GM19099 (cell line): ENCODE data around the gene FRAT1.

Experiments
- POLR2A ChIP-seq: IDR thresholded peaks from 3 replicates; pipeline ENCODE4 v1.6.1; 2011; ENCODE audit warnings: low read depth; ENCODE audit not compliant: insufficient read length; ENCODE audit errors: extremely low read depth

Gene FRAT1

DNA sequence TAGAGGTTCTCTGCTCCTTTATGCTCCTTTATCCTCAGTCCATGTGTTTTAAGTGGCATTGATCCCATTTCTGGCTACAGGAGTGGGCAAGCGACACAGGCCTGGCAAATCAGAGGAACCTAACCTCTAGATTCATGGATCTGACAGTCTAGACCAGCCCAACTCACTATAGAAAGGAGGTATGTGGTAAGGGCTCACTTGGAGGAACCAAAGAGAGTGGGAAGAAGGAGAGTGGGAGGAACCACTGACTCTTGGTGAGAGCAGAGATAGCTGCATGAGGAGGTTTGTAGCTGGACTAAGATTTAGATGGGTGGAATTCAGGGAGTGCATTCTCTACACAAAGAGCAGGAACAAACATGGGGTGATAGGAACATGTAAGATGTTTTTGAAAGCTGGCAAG, 11.6 kb upstream of the FRAT1 start:
- TF ChIP-seq POLR2A = no peak

DNA sequence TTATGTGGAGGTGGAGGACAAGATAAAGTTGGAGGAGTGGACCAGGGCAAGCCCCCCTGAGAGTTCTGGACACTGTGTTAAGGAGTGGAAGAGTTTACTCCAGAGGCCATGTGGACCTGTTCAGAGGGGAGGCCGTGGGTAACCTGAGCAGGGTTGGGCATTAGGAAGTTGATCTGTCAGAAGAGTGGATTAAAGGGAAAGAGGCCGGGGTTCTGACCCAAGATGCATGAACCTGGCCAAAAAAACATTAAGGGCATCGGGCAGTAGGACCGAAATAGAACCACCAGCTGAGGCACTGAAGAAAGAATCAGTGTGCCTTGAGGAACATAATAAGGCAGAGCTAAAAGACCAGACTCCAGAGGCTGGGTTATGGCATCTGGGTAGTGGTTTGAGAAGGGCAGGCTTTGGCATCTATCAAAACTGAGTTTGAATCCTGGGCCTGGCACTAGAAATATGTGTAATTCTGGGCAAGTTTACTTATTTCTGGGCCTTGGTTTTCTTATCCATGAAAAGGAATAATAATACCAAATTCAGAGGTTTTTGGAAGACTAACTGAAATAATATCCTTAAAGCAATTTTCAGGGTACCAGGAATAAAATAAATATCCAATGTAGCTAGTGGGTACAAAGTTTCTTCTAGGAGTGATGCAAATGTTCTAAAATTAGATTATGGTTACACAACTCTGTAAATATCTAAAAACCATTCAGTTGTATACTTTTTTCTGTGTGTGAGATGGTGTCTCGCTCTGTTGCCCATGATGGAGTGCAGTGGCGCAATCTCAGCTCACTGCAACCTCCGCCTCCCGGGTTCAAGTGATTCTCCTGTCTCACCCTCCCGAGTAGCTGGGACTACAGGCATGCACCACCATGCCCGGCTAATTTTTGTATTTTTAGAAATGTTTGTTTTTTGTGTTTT, 10.9 kb upstream of the FRAT1 start:
- no peak for TF ChIP-seq POLR2A

DNA sequence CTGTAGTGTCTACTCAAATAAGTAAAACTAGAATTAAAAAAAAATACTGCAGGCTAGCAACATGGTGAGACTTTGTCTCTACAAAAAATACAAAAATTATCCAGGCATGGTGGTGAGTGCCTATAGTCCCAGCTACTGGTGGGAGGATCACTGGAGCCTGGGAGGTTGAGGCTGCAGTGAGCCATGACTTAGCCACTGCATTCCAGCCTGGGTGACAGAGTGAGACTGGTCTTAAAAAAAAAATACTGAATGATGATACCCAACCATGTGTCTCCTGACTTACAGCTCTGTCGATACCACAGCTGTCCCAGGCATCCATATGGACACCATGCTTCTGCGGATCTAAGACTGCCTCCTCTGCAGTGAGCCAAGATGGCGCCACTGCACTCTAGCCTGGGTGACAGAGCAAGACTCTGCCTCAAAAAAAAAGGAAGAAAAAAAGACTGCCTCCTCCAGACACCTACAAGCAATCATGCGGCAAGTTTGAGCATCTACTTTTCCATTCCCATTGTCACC, 7.9 kb upstream of the FRAT1 start:
- no peak for TF ChIP-seq POLR2A

DNA sequence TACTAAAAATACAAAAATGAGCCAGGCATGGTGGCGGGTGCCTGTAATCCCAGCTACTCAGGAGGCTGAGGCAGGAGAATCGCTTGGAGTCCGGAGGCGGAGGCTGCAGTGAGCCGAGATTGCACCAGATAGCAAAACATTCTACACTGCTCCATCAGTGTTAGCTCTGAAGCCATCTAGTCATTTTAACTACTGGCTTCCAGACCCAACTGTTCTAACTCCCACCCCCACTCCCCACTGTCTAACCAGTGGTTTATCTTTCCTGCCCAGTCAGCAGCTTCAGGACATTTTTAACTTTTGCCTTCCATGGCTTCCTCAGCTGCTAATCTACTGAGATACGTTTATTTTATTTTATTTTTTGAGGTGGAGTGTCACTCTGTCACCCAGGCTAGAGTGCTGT, 6.2 kb upstream of the FRAT1 start:
- no peak for TF ChIP-seq POLR2A

DNA sequence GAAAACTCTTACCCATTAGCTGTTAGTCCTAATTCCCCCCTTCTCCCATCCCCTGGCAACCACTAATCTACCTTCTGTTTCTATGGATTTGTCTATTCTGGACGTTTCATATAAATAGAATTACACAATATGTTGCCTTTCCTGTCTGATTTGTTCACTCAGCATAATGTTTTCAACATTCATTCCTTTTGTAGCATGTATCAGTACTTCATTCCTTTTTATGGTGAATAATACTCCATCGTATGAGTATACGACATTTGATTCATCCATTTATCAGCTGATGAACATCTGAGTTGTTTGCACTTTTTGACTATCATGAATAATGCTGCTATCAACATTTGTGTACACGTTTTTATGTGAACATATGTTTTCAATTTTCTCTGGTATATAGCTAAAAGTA, 4.4 kb upstream of the FRAT1 start:
- no peak for TF ChIP-seq POLR2A

DNA sequence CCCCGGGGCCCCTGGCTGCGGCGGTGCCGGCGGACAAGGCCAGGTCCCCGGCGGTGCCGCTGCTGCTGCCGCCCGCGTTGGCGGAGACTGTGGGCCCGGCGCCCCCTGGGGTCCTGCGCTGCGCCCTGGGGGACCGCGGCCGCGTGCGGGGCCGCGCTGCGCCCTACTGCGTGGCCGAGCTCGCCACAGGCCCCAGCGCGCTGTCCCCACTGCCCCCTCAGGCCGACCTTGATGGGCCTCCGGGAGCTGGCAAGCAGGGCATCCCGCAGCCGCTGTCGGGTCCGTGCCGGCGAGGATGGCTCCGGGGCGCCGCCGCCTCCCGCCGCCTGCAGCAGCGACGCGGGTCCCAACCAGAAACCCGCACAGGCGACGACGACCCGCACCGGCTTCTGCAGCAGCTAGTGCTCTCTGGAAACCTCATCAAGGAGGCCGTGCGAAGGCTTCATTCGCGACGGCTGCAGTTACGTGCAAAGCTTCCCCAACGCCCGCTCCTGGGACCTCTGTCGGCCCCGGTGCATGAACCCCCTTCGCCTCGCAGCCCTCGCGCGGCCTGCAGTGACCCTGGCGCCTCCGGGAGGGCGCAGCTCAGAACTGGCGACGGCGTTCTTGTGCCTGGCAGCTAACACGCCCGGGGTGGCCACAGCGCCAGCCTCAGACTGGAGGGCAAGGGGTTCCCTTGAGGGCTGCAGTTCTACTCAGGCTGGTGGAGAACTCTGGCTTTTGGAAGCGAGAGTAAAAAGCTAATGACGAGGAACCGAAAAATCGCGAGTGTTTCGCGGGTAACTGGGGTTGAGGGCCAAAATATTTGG, 804 bp downstream of the FRAT1 start:
- TF ChIP-seq POLR2A = no peak

DNA sequence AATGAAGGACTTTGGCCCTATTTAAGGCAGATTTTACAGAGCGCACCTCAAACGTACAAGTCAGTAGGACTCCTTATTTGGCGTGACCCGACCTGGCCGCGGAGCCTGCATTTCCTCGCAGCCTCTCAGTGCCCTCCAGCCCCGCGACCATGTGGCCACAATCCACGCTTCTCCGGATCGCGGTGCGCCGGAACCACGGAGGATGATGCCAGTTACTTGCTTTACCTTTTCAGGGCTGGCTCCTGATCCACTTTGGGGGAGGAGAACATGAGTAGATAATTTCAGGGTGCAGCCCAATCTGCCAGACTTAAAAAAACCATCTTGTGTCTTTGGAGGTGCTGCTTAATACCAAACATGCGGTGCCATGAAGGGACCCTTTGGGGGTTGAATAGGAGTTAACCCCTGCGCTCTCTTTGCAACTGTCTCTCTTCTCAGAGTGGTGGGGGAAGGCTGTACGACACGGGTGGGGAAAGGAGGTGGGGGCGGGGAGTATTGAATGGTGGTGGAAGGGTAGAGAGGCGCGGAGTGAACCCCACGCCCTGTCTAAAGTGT, 1.5 kb downstream of the FRAT1 start:
- TF ChIP-seq POLR2A = no peak

DNA sequence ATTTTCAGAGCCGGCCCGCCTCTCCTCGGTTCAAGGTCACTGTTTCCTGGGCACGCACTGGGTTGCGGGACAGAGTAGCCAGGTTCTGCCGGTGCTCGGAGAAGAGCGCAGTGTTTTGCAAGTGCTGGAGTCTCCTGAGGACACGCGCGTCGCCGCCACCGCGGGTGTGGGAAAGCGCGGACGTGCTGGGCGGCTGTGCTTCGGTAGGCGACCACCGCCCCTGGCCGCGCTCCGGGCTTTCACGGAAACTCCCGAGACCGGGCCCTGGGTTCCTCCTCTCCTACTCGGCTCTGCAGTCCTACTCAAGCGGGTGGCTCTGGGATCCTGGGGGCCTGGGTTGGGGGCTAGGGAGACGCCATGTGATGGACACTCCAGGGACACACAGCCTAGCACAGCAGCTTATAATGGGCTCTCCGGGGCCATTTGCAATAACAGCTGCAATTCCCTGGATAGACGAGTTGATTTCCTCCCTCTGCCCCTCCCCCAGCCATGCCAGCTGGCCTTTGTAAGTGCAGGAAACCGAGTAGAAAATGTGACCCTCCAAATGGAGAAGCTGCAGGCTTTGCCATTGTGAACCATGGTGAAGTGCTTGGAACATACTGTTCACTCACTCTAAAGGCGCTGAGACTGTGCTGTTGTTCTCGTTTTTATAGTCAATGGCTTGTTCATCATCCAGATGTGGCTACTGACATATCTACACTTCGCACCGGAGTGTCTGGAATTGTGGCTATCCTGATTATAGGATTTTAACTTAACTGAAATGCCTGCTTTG, 2.1 kb downstream of the FRAT1 start:
- TF ChIP-seq POLR2A = no peak

DNA sequence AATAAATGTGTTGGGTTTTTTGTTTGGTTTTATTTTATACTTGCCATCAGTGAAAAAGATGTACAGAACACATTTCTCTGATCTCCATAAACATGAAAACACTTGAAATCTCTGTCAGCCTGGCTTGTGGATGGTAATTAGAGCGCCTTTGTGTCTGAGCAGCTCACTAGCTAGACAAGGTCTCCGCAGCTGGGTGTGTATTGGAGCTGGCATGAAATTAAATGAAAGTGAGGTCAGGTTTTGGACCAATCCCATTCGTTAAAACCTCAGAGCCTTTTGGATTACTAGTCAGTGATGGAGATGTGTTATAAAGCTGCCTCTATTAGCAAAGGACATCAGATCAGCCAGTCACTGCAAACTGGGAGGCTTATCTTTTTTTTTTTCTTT, 2.7 kb downstream of the FRAT1 start:
- no peak for TF ChIP-seq POLR2A

DNA sequence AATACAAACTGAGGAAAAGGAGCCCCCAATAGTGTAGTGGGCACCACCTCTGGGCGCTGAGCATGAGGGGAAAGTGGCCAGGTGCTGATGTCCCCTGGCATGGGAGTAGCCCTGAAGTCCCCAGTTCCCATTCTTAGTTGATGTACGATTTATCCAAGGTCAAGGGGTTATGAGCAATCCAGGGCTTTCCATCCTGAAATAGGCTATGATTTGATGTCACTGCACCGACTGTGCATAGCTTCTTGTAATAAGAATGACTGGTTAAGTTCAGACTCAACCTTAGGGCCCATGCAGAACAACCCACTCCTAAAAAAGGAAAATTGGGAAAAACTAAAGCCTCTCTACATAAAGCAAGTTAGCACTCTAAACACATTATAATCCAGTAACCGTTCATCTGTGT, 4.4 kb downstream of the FRAT1 start:
- TF ChIP-seq POLR2A = no peak

DNA sequence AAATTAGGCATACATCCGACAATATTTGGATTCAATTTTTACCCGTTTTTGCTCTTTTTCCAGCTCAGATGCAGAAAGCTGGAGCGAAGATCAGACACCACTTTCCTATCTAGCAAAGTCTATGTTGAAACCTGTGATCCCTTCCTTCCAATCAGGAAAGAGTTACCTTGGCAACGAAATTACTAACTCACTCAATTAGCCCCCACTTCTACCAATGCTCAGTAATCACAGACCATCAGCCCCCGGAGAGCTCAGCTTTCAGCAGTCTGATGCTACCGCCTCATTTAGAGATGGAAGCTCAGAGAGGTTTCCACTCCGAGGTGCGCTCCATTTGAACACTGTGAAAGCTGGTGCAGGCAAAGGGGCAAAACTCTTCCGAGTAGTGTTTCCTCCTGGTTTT, 6.7 kb downstream of the FRAT1 start:
- no peak for TF ChIP-seq POLR2A

DNA sequence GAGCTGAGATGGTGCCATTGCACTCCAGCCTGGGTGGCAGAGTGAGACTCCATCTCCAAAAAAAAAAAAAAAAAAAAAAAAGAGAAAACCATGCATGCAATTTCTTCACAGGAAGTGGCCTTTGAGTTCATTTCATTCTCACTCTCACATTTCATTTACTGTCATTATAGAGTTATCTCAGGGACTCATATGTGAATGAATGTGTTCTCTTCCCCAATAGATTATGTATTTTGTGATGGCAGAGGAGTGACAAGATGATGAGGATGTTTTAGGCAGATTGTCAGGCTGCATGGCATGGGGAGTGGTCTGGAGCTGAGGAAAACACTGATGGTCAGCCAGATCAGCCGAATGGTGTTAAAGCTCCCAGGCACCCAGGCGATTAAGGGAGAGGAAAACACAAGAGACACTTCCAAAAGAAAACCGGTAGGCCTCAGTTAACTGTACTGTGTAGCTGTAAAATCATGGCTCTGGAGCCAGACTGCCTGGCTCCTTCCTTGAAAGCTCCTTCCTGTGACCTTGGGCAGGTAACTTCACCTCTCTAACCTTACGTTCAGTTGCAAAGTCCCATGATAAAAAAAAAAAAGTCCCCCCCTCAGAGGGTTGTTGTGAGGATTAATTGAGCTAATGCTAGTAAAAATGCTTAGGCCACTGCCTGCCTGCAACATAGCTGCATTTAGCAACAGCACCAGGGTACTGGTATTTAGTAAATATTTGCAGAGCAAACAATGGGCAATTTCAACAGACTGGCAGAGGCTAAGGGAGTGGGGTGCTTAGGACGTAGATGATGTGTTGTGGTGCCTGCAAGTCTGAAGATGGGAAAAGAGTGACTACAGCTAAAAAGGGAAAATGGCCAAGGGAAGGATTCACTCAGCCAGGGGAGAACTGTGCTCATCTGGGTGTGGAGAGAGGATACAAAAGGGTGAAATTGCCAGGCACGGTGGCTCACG, 8.6 kb downstream of the FRAT1 start:
- no peak for TF ChIP-seq POLR2A

DNA sequence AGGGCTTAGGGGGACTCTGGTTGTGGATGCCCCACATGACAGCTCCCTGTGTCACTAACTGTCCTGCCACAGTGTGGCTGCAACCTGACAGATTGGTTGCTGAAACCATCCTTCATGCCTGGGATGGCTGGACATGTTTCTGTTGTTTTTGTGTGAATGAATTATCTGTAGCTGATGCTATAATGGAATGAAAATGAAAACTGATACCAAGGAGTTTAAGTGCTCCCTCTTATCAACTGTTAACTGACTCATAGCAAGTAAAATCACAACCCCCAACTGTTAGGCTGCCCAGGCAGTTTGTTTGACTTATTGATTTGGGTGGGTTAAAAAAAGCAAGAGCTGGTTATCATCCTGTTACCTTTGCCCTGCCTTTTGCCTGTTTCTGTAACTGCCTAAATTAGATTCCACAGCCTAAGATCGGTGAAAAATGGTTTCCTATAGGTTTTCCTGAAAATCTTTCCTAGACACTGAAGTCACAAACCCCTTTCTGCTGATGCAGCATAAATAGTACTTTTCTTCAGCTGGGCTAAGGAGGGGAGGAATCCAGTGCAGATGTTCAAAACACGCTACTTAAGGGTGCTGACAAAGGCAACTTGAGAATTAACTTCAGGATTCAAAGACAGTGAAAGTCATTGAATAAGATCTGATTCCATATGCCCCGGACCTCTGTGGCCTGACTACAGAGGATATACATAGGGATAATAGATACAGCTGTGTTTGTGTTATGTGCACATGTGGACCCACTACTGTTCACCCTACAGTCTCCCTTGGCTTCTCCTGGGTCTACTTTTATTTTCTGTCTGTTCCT, 9.8 kb downstream of the FRAT1 start:
- no peak for TF ChIP-seq POLR2A
